Fibroblast of skin of abdomen (primary cell): ENCODE data around the gene PTPRE.
"Not testable (repeated sequence)": the region's sequence is repeated elsewhere in the genome, so short reads cannot be mapped to it uniquely, and the experiment has no call there.

Source experiments
- DNase-seq: peaks from one replicate; pipeline ENCODE4 v3.0.0-alpha.2; 2013

Gene PTPRE

DNA sequence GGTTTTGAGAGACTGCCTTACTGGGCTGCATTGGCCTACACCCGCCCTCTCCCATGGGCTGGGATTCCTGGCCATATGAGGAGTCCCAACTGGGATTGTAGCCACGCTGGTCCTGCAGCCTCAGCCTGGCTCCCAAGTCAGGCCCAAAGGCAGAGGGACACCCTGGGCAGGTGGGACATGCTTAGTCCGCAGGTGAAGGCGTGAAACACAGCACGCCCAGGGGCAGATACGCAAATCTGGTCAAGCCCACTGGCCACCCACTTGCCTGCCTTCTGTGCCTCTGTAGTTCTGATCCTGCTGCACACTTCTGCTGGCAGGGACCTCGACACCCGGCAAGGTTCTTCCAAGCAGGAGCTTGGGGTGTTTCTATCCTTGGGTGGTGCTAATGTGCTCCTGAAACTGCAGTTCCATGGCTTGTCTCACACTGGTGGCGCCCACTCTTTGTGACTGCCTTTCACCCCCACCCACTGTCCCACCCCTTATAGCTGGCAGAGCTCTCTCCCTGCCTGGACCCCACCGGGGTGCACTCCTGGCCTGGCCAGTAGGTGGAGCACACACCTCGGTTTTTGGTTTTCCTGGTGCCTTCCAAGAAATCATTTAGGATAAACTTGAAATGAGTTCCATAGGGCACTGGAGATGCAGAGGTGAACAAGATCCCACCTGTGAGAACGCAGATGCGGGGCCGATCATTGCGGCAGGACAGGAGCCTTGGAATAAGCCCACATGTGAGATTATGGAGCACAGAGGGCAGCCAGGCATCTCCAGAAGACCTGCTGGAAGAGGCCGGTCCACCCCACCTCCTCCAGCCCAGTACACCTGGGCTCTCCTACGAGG lies 171.4 kb downstream of the PTPRE start:
- peak; percentile 28 for DNase-seq

DNA sequence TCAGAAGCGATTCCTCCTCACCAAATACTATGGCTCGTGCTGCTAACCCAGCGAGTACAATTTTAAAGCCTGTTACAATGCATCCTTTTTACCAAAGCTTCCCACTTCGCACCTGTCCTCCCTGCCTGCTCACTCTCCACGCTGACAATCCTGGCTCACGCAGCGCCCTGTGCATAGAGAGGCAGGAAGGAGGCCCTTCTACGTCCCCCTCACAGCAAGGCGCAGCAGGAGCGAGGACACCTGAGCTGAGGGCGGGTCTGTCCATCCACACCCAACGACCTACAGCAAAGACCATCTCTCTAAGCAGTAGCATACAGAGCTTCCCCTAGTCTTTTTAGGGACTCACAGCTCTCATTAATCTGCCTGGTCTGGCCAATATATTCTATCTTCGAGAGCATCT lies 173.3 kb downstream of the PTPRE start:
- DNase-seq, result no peak

DNA sequence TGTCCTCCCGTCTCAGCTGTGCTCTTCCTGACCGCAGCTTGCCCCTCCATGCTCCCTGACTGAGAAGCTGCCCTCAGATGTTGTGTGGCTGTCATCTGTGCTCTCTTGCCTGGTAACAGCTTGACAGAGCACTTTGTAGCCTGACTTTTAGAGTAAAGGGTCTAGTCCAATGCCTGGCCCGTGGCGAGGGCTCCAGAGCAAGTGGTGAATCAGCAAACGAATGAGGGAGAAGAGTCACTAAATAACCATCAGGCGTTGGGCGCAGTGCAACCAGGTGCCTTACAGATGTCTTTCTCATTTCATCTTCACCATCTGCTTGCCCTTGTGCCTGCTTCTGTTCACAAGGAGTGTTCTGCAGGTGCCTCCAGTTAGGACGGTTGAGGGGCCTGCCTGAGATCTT lies 173.7 kb downstream of the PTPRE start:
- no peak for DNase-seq

DNA sequence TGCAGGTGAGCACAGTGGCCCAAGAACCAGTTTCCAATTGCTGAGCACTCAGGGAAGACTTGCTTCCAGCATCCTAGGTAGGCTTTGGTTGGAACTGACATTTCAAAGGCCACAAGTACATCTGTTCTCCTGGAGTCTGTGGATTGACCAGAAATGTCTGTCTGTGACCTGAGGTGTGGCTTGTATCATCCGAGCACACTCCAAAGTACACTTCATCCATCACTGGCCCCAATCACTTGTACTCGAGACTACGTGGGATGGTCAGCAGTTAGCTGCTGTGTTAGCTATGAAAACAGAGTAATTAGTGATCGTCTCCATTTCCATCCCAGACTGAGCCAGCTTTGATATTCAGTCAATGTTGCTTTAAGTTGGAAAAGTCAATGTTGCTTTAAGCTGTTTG lies 174.3 kb downstream of the PTPRE start:
- no peak for DNase-seq

DNA sequence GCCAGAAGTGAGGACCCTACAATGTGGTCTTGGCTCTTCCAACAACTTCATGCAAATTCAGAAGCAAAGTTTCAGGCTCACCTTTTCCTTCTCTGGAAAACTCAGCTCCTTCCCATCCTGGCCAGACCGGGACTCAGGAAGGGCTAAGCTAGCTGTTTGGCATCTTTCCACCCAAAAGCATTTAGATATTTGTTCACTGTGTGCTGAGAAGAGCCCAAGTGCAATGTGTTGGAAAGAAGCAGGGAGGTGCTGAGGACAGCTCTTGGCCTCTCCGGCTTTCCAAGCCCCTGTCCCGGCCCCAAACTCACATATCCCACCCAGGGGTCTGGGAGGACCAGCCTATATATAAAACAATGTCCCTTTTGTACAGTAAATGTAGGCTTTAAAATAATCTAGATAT lies 174.8 kb downstream of the PTPRE start:
- no peak for DNase-seq

DNA sequence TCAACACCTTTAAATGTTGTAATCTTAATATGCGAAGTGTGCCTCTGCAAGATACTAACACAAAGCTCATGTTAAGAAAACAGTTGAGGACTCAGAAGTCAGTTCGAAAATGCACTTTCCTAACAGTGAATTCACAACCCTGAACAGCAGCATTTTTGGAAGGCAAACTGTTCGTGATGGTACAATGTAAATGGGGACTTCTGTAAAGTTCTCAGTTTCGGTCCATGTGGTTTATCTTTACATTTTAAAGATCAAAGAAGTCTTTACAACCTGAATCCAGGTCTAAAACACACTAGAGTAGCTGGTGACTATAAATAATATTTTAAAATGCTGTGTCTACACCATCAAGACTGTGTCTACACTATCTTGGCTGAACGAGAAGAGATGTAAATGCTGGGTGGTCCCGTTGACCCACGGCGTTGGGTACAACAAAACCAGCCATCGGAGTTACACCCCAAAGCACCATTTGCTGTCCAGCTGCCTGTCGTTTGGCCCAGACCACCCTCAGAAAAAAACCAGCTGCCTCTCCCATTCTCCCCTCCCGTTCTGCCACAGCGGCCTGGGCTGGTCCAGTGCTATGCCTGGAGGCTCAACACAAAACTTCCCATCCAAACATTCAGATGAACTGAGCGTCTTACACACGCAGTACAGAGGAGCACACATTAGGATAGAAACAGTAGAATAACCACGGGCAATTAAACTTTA lies 176.4 kb downstream of the PTPRE start:
- no peak for DNase-seq

DNA sequence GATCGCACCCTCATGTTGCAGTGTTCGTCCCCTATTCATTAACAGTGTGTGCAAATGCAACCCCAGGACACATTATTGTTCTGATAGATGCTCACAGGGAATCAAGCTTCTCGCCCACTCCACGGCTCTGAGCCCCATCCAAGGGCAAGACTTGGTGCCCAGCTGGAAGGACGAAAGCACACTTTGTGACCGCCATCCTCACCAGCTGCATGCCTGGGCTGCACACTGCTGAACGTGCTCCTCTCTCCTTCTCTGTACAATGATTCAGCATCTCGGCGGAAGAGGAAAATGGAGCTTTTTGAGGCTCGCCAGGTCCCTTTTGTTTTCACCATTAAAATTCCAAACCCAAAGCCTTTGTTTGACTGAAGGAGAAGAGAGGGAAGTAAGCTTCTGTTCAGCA lies 177.5 kb downstream of the PTPRE start:
- DNase-seq, result no peak

DNA sequence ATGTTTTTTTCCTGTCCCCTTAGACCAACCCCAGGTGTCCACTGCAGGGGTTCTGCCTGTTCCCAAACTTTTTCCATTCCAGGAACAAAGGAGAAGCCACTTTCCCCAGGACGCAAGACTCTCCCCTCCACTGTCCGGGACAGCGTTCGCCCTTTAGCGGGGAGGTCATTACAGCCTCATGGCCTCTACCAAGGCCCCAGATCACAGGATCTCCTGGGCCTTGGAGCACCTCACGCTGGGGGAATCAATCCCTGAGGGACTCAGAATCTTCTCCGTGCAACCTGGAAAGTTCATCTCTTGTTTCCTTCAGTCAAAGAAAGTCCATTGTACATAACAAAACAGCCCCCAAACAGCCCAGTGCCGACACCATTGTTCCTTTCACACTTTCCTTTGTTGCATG lies 178.1 kb downstream of the PTPRE start:
- DNase-seq, result no peak

DNA sequence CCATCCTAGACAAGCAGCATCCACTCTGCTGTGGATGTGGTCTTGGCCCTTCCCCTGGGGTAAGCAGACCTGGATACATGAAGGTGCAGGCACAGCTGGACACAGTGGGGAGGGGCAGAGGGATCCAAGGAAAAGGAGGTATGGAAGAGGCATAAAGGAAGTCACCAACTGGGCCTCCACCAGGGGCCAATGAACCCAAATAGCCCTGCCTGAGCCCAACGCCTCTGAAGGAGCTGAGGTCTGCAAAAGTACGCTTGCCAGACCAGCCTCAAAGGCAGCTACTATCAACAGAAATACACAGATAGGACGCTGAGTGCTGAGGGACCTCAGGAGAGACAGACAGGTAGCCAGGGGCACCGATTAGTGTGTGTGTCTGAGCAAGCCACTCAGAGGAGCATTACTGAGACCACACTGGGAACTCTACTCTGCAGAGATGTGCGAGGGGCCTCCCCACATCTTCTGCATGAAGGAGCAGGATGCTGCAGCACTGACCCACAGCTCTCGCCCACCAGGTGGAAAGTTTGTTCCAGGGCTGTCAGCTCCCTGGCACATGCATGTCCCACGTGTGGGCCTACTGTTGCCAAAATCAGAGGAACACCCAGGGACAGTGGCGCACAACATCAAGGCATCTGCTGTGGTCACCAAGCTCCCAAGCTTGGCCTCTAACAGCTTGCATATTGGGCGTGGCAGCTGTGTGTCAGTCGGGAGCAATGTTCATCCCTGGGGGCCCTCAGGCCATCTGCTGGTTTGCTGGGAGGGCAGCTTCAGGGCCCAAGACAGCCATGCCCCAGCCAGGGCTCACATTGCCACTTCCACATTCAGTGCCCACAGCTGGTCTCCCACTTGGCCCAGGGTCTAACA lies 179.3 kb downstream of the PTPRE start:
- no peak for DNase-seq

DNA sequence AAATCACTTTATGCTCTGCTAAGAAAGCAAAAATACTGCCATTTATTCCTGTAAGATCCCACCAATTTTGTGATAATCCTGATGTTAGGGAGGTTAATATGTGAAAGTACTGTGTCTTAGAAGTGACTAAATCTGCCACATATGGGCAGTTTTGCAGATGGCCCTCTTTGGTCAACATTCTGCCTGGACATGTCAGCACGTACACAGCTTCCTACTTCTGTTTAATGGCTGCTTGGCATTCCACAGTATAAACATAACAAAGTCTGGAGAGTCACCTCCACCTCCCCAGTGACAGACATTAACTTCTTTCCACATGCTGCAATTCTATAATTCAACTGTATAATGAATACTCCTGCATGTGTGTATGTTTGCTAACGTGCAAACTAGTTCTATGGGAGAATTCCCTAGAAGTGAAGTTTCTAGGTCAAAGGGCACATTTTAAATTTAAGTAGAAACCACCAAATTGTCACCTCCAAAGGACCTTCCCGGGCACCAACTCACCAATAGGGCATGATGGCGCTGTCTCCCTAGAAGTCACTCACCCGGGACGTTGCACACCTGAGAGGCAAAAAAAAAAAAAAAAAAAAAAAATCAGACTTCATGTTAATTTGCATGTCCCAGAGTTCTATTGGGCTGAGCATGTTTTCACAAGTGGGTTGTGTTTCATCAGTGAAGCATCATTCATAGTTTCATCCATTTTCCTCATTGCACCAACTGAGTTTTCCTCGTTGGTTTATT lies 180.4 kb downstream of the PTPRE start:
- DNase-seq, result no peak

DNA sequence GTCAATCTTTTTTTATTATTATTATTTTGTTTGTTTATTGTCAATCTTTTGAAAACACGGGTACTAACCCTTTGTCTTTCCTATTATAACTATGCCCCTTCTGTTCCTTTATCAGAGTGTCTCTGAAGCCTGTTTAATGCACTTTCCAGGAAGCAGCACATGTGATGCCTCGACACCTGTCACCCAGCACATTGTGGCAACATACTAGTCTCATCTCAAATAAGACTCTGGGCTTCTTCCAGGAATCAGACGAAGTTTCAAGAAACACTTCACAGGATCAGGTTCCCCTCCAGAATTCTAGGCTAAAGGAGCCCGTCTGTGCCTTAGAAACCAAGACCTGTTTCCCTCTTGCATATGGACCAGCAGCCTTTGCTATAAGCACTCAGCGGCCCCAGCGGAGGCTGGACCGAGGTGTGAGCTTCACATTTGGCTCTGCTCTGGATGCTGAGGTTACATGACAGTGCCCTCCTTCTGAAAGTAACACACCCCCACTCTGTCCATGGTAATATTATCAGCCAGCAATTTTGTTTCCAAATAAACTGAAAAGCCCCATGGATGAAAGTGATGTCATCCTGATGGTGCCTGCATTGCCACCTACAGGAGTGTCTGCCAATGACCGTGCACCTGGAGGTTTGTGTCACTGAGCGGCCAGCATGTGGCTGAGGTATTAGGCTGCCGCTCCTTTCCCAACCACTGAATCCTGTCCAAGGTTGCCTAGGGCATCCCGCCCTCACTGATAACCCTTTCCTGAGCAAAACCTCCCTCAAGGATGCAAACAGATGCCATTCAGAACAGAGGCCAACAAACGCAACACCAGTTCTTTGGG lies 181.2 kb downstream of the PTPRE start:
- no peak for DNase-seq

DNA sequence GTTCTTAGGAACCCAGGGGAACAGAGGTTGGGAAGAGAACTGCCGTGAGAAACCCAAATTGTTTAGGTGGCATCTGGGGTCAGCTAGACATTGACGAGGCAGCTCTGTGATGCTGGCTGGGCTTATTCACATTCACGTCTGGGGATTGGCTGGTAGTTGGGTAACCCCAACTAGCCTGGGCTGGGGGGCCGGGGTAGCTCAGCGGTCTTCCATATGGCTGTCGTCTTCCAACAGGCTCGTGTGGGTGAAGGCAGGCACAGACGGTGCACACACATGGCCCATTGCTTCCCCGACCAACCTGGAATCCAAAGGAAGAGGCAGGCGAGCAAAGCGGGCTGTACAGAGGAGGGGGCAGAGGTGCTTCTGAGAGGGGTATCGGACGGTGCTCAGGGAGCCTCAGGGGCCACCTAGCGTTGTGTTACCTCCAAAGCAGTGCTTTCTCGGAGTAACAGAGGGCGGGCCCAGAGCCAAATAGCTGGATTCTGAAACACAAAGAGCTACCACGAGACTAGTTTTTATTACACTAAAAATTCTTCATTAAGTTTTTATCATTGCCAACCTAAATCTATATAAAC lies 184.8 kb downstream of the PTPRE start:
- DNase-seq, result no peak

DNA sequence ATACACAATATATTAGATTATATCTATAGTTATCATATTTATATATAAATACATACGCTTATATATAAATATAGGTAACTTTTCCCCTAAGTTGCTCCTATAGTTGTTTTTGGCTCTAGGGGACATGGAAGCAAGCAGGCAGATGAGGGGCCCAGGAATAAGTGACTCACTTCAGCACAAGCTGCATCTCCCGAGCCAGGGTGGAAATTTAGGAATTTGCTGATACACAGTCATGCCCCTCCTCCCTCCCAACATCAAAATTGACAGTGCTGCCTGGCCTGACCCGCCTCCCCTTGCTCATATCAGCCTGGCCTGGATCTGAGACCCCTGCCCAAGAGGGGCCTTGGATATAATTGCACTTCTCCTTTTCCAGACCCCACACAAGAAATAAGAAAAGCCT lies 185.6 kb downstream of the PTPRE start:
- DNase-seq, result peak; percentile 25

DNA sequence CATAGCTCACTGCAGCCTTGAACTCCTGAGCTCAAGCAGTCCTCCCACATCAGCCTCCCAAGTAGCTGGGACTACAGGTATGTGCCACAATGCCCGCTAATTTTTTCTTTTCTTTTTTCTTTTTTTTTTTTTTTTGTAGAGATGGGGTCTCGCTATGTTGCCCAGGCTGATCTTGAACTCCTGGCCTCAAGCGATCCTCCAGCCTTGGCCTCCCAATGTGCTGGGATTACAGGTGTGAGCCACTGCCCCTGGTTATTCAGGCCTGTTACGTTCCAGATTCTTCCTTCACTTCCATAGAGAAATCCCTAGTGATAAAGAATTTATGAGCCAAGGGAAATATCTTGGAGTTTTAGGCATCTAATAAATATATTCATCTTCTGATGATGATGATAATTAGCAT lies 187.7 kb downstream of the PTPRE start:
- not testable (repeated sequence) for DNase-seq

DNA sequence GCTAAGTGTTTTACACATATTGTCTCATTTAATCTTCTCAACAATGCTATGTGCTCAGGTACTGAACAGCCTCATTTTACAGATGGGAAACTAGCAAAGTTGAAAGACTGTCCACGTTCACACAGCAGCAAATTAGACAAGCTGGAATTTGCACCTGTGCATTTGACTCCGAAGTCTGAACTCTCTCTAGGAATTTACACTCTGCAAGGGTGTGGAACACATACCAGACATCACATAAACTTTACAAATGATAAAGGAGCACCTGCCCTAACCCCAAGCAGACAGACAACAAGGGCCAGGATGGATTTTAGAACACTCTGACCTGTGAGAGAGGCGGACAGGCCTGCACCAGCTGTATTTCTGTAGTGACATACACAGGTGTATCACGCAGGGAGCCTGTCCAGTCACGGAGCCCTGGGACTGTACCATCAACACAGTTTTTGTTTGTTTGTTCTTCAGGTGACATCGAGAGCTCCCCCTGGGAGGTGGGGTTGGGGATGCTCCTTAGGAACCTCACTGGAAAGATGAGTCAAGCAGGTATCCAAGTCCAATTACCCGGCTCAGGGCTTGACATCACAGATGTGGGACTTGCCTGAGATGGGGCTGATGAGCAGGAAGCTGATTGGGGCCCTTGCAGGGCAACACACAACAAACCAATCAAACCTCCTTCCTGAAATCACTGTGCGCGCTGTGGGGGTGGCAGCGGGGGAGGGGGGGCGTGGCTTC lies 188.3 kb downstream of the PTPRE start:
- DNase-seq, result no peak

DNA sequence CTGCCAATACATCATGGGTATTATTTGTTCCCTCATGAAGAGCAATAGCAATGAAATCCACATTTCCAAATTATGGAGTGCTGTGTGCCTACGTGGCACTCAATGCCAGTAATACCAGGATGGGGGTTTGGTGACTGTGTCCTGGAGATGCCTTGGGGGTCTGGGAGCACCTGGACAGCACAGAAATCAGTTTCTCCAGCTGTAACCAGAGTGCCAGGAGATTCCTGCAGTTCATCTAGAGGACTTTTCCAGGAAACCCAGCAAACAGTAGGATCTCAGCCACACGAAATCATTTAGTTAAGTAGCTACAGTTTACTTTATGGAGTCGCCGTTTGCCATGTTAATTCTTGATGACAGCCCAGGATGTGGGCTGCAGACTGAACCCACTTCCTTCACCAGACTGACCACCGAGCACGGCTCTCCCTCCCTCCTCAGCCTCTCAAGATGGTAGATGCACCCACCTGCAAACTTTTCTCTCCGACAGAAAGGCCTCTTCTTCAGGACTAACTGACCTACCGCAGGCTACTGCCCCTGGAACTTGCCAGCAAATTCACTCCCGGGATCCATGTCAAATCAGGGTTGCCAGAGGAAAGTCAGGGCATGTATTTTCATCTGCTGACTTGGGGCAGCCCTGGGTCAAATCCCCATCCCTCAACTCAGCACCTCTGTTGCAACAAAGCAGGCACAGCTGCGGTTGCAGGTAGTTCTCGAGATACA lies 189.0 kb downstream of the PTPRE start:
- no peak for DNase-seq

DNA sequence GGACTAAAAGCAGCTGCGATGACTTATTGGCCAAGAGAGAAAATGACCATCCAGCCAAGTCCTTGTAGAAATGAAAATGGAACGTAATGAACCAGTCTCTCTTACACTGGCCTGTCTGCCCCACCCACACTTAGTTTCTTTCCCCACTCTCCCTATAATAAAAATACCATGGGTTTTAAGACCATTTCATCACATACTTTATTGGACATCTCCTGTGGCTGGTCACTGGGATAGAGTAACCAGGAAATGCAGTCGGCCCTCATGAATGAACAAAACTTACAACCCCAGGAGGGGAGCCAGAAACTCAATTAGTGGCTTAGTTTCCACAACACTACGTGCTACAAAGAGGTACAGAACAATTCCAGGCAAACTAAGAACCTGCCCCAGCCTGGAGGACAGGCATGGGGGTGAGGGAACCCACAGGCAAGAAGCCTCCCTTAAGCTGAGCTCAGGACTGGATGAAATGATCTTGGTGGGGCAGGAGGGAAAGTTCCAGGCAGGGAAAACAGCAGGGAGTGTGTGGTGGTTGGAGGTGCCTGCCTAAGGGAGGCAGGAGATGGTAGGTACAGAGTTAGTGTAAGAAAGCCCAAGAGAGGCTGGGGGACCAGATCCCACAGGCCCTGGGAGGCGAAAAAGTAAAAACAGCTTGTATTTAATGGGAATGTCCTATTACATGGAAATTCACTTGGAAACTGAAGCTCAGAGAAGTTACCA lies 189.7 kb downstream of the PTPRE start:
- DNase-seq, result no peak

DNA sequence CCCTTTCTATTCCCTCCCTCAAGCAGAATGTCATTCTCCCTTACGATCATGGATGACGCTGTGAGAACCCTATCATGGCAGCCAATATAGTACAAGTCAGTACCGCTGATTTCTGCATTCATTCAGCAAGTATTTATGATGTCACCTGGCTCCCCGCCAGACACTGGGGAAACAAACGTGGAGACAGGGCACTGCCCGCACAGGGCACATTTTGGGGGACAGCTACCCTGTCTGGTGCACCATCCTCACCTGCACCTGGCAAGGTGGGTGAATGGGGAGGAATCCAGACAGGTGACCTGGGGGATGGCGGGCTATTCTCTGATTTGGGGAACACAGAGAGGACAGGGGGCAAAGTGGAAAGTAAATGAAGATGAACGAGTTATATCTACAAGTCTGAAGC lies 190.9 kb downstream of the PTPRE start:
- no peak for DNase-seq

DNA sequence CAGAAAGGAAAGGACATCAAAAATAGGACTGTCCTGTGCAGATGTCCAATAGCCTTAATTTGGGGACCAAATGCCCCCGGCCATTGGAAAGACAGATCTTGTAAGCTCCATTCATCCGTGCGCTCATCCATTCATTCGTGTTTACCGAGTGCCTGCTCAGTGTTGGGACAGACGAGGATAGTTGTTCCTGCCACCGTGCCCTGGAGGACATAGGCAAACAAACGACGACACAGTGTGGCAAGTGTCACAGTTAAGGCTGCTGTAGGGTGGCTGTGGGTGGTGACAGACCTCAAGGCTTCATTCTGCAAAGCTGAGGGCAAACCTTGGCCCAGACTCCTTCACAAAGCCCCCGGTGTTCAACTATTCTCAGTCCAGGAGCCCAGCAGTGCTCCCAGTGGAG lies 191.7 kb downstream of the PTPRE start:
- no peak for DNase-seq
